Activated CD8-positive, alpha-beta memory T cell treated with anti-CD3 and anti-CD28 coated beads for 36 hours (primary cell): ENCODE data around the gene CYP4F22. TPM values are rescaled to one million over a fixed set of nuclear protein-coding genes. Genes with fewer than 3 reads are reported as not detected.
"Not testable (repeated sequence)": the region's sequence is repeated elsewhere in the genome, so short reads cannot be mapped to it uniquely, and the experiment has no call there.

Experiments
- CTCF ChIA-PET: fragments of 350-600 bp; sonication (Branson Sonifier 250); formaldehyde crosslinking; loops from one replicate; lab custom pipeline; 2021; ENCODE audit warnings: antibody characterized with exemption; lab: Charles Lee
- POLR2A ChIA-PET: fragments of 350-600 bp; sonication (Branson Sonifier 250); formaldehyde crosslinking; loops from one replicate; lab custom pipeline; 2021; ENCODE audit warnings: antibody characterized with exemption; lab: Charles Lee
- total RNA-seq, 2 experiments: library from RNA; stranded (reverse); gene quantifications; one replicate each; pipeline ENCODE4 v1.2.3, GENCODE V29; 2021

CYP4F22 gene
- total RNA-seq, 2 experiments from 2014 or later: 1.1 to 1.2 TPM

- CTCF ChIA-PET: no interaction called here
- POLR2A ChIA-PET: no interaction called here
Measured at GRCh38 chr19:15589760-15590451, 81.6 kb downstream of the CYP4F22 start.

GRCh38 chr19:15591796-15592195, 83.5 kb downstream of the CYP4F22 start:
- CTCF ChIA-PET: no interaction called here
- POLR2A ChIA-PET: no interaction called here

GRCh38 chr19:15592506-15592905, 84.2 kb downstream of the CYP4F22 start:
- CTCF ChIA-PET, POLR2A ChIA-PET: not testable (repeated sequence)

GRCh38 chr19:15593766-15594165, 85.4 kb downstream of the CYP4F22 start:
- POLR2A ChIA-PET, CTCF ChIA-PET: not testable (repeated sequence)

- ChIA-PET POLR2A (no interaction called here), CTCF (no interaction called here)
Measured at GRCh38 chr19:15595069-15595468, 86.7 kb downstream of the CYP4F22 start.

Other genes starting within 250 kb of the CYP4F22 start
- gene BRD4, start 176.0 kb upstream of the CYP4F22 start, total RNA-seq: 100 to 1,000 TPM; 104 to 109 TPM
- gene AKAP8, start 128.7 kb upstream of the CYP4F22 start, total RNA-seq: 10 to 100 TPM; 48.4 to 51.7 TPM
- 10 to 100 TPM; 67.1 to 68.2 TPM for gene AKAP8L, start 89.5 kb upstream of the CYP4F22 start, total RNA-seq
- gene WIZ, start 58.6 kb upstream of the CYP4F22 start, total RNA-seq: 10 to 100 TPM; 27.8 to 28.3 TPM
- 100 to 1,000 TPM; 104 to 109 TPM for gene RASAL3, start 44.0 kb upstream of the CYP4F22 start, total RNA-seq
- not detected for gene PGLYRP2, start 29.0 kb upstream of the CYP4F22 start, total RNA-seq
- gene CYP4F8, start 106.7 kb downstream of the CYP4F22 start, total RNA-seq: not detected
- under 1 TPM in 1 of 2 experiments, not detected in 1; 0.10 TPM for gene CYP4F3, start 132.4 kb downstream of the CYP4F22 start, total RNA-seq
- under 1 TPM in 1 of 2 experiments, not detected in 1; 0.25 TPM for gene CYP4F12, start 164.6 kb downstream of the CYP4F22 start, total RNA-seq
- not detected for gene OR10H2, start 219.5 kb downstream of the CYP4F22 start, total RNA-seq
- gene OR10H3, start 229.5 kb downstream of the CYP4F22 start, total RNA-seq: not detected